Smooth muscle cell (in vitro differentiated cells): ENCODE measurements around the gene TENM4. TPM values are rescaled to one million over a fixed set of nuclear protein-coding genes. Genes with fewer than 3 reads are reported as not detected.

Experiments
- DNase-seq: peaks from one replicate; lab custom pipeline; 2025; ENCODE audit not compliant: unreplicated experiment; lab: John Stamatoyannopoulos, UW
- H2AFZ ChIP-seq: fragments of 200-600 bp; sonication (generic); 2 replicates; pipeline ENCODE4 v1.6.0; 2016; ENCODE audit warnings: antibody characterized with exemption, low read depth, mild to moderate bottlenecking
- H3F3A ChIP-seq: fragments of 200-600 bp; sonication (generic); 2 replicates; pipeline ENCODE4 v1.6.0; 2017; ENCODE audit warnings: antibody characterized with exemption, low read depth
- H3K27ac ChIP-seq: fragments of 200-600 bp; sonication (generic); 2 replicates; pipeline ENCODE4 v1.5.1; 2016; ENCODE audit warnings: low read depth, mild to moderate bottlenecking
- H3K27me3 ChIP-seq: fragments of 200-600 bp; sonication (generic); 2 replicates; pipeline ENCODE4 v1.6.1; 2016; ENCODE audit warnings: low read depth, mild to moderate bottlenecking
- H3K36me3 ChIP-seq: fragments of 200-600 bp; sonication (generic); 2 replicates; pipeline ENCODE4 v1.5.1; 2016; ENCODE audit warnings: low read depth
- H3K4me1 ChIP-seq: fragments of 200-600 bp; sonication (generic); 2 replicates; pipeline ENCODE4 v1.5.1; 2016; ENCODE audit warnings: low read depth
- H3K4me2 ChIP-seq: fragments of 200-600 bp; sonication (generic); 2 replicates; pipeline ENCODE4 v1.6.0; 2016; ENCODE audit warnings: mild to moderate bottlenecking
- H3K4me3 ChIP-seq: fragments of 200-600 bp; sonication (generic); 2 replicates; pipeline ENCODE4 v1.5.1; 2016; ENCODE audit warnings: mild to moderate bottlenecking
- H3K79me2 ChIP-seq: fragments of 200-600 bp; sonication (generic); 2 replicates; pipeline ENCODE4 v1.6.0; 2016; ENCODE audit warnings: low read depth, mild to moderate bottlenecking
- H3K9ac ChIP-seq: fragments of 200-600 bp; sonication (generic); 2 replicates; pipeline ENCODE4 v1.6.0; 2016; ENCODE audit warnings: low read depth
- H3K9me3 ChIP-seq: fragments of 200-600 bp; sonication (generic); replicated peaks from 2 replicates; pipeline ENCODE4 v1.5.1; 2016; ENCODE audit warnings: low read depth
- H4K20me1 ChIP-seq: fragments of 200-600 bp; sonication (generic); 2 replicates; pipeline ENCODE4 v1.6.0; 2016; ENCODE audit warnings: low read depth
- WGBS: methylation state at CpG from one replicate; pipeline ENCODE4 v1.1.7; 2016; ENCODE audit warnings: low lambda C conversion rate; 5-methylcytosine and 5-hydroxymethylcytosine counted together
- polyA plus RNA-seq: library from polyadenylated mRNA; unstranded; fragments of >200 nt; fragmentation: Nextera tagmentation; extraction: Ambion mirVana; gene quantifications from 2 replicates; pipeline ENCODE4 v1.2.1, GENCODE V29; 2016
- total RNA-seq: library from RNA; depleted of rRNA; stranded (reverse); fragments of >200 nt; gene quantifications from 2 replicates; pipeline ENCODE4 v1.2.3, GENCODE V29; 2014
- TF ChIP-seq, protein P1 (sequence below): fragments of 200-600 bp; sonication (generic); IDR thresholded peaks from 2 replicates; pipeline ENCODE4 v1.5.1; 2017; ENCODE audit warnings: borderline replicate concordance, mild to moderate bottlenecking, antibody characterized with exemption; ENCODE audit not compliant: insufficient read depth, poor library complexity, severe bottlenecking

Gene TENM4
- total and polyA plus RNA-seq, 2 experiments from 2014 or later = 31.6 to 38.2 TPM

DNA sequence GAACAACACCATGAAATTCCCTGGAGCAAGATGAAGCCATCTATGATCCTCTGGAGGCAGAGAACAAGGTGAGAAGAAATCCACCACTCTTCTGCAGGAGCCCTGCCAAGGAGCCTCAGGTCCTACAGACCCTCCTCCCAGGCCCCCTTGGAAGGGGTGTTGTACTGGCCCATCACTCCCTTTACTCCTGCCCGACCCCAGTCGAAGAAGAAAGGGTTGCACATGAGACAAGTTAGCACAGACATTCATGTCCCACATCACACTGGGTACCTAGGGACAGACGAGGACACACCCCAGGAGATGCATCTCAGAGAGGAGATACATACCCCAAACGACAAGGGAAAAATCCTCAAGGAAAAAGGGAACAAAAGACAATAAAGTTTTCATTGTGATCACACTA is 783.4 kb downstream of the TENM4 start:
- no peaks in the 10 kb centered on the region for H3K36me3 ChIP-seq
- H4K20me1 ChIP-seq = no peaks in the 10 kb centered on the region
- H3K27ac ChIP-seq = no peak overlapping the region
- no peaks in the 10 kb centered on the region for H3K9me3 ChIP-seq
- no peak for DNase-seq
- H3K79me2 ChIP-seq = no peaks in the 10 kb centered on the region
- no peaks in the 10 kb centered on the region for H3F3A ChIP-seq
- H3K4me3 ChIP-seq = no peak overlapping the region
- H3K27me3 ChIP-seq = no peaks in the 10 kb centered on the region
- H3K9ac ChIP-seq = no peak overlapping the region
- peaks cover 5% of the 10 kb centered on the region for H3K4me1 ChIP-seq
- 94% methylated on average over 4 of the region's 4 CpGs for WGBS
- TF ChIP-seq, protein P1, sequence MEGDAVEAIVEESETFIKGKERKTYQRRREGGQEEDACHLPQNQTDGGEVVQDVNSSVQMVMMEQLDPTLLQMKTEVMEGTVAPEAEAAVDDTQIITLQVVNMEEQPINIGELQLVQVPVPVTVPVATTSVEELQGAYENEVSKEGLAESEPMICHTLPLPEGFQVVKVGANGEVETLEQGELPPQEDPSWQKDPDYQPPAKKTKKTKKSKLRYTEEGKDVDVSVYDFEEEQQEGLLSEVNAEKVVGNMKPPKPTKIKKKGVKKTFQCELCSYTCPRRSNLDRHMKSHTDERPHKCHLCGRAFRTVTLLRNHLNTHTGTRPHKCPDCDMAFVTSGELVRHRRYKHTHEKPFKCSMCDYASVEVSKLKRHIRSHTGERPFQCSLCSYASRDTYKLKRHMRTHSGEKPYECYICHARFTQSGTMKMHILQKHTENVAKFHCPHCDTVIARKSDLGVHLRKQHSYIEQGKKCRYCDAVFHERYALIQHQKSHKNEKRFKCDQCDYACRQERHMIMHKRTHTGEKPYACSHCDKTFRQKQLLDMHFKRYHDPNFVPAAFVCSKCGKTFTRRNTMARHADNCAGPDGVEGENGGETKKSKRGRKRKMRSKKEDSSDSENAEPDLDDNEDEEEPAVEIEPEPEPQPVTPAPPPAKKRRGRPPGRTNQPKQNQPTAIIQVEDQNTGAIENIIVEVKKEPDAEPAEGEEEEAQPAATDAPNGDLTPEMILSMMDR = no peak
- H3K4me2 ChIP-seq = no peak overlapping the region
- H2AFZ ChIP-seq = no peak overlapping the region

DNA sequence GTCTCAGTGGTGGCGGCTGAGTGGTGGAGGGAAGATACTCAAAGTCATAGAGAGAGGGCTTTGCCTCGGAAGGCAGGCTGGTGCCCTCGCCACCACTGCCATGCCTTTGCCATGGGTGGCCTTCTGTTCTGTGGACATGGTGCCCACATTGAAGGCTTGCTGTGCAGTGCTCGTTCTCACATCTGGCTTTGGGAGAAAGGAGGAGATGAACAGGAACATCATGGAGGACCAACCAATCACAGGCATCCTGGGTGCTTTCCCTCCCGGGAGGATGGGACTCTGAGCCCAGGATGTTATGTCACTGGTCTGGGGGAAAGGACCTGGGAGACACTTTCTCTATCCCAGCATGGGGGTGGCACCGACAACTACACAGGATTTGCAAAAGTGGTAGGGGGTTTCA is 783.8 kb downstream of the TENM4 start:
- Histone ChIP-seq H3K4me1 (peaks cover 5% of the 10 kb centered on the region), H3K9me3 (no peaks in the 10 kb centered on the region), H4K20me1 (no peaks in the 10 kb centered on the region), H3K27ac (no peak overlapping the region), H3K4me2 (no peak overlapping the region), H3K9ac (no peak overlapping the region), H2AFZ (no peak overlapping the region), H3K27me3 (no peaks in the 10 kb centered on the region), H3K4me3 (no peak overlapping the region), H3F3A (no peaks in the 10 kb centered on the region), H3K79me2 (no peaks in the 10 kb centered on the region), H3K36me3 (no peaks in the 10 kb centered on the region)
- no peak for DNase-seq
- WGBS = 92% methylated on average over 6 of the region's 6 CpGs
- TF ChIP-seq, protein P1 = no peak

DNA sequence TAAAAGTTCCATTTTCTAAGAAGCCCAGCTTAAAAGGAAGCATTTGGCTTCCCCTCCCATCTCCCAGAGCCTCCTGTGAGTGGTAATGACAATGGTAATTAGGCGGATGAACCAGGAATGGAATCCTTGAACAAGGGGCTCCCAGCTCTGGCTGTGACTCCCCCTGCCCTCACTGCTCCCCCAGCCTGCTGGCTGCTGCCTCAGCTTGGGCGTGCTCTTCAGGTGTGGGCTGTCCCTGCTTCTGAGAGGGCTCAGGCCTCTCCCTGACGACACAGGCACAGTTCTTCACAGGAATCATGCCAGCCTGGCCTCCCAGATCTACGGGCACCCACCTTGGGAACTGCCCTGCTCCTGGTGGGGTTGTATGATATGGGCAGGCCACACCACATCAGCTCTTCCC is 784.5 kb downstream of the TENM4 start:
- 92% methylated on average over 4 of the region's 4 CpGs for WGBS
- H3K9ac ChIP-seq = no peak overlapping the region
- no peaks in the 10 kb centered on the region for H3K27me3 ChIP-seq
- no peaks in the 10 kb centered on the region for H4K20me1 ChIP-seq
- no peaks in the 10 kb centered on the region for H3K9me3 ChIP-seq
- H3K4me3 ChIP-seq = no peak overlapping the region
- no peaks in the 10 kb centered on the region for H3F3A ChIP-seq
- DNase-seq = no peak
- H3K36me3 ChIP-seq = no peaks in the 10 kb centered on the region
- peaks cover 5% of the 10 kb centered on the region for H3K4me1 ChIP-seq
- no peak overlapping the region for H3K27ac ChIP-seq
- H3K4me2 ChIP-seq = no peak overlapping the region
- TF ChIP-seq, protein P1 = no peak
- no peak overlapping the region for H2AFZ ChIP-seq
- no peaks in the 10 kb centered on the region for H3K79me2 ChIP-seq

- Histone ChIP-seq H3K9me3 (no peaks in the 10 kb centered on the region), H3K27ac (no peak overlapping the region), H3K9ac (no peak overlapping the region), H3K4me3 (no peak overlapping the region), H3K36me3 (no peaks in the 10 kb centered on the region), H2AFZ (no peak overlapping the region), H3K79me2 (no peaks in the 10 kb centered on the region), H3K4me2 (no peak overlapping the region), H3K27me3 (no peaks in the 10 kb centered on the region), H4K20me1 (no peaks in the 10 kb centered on the region), H3F3A (no peaks in the 10 kb centered on the region), H3K4me1 (peaks cover 5% of the 10 kb centered on the region)
- 96% methylated on average over 5 of the region's 5 CpGs for WGBS
- DNase-seq = no peak
- TF ChIP-seq, protein P1 = no peak
These were observed 785.3 kb downstream of the TENM4 start for GRCh38 chr11:78655561-78655960.
